ENCODE data around the gene ZNF814.
"Not testable (repeated sequence)": the region's sequence is repeated elsewhere in the genome, so short reads cannot be mapped to it uniquely, and the experiment has no call there.

ZNF814 gene

GRCh38 chr19:57830071-57830602 is 58.7 kb downstream of the ZNF814 start, which contains the start of gene ZNF587B:
ZNF587B (plus strand) TSS chr19:57830299; CDS start chr19:57830529, 230 bp downstream.
- Histone ChIP-seq H3K4me3 (ENCODE audit: severe bottlenecking) (peak within 1 kb of the TSS; percentile 33), H3K9me3 (ENCODE audit: severe bottlenecking) (no peaks in the 10 kb centered on the region), H3K4me1 (ENCODE audit: insufficient read depth, poor library complexity, severe bottlenecking) (peaks cover 3% of the 10 kb centered on the region), H3K27me3 (ENCODE audit: insufficient read depth, poor library complexity, severe bottlenecking) (no peaks in the 10 kb centered on the region), H3K27ac (ENCODE audit: poor library complexity, severe bottlenecking) (peak within 1 kb of the TSS; percentile 9), H3K36me3 (ENCODE audit: low read depth) (peaks cover 41% of the 10 kb centered on the region)
- DNase-seq (ENCODE audit: low spot score) = no peak
- TF ChIP-seq, protein P1, sequence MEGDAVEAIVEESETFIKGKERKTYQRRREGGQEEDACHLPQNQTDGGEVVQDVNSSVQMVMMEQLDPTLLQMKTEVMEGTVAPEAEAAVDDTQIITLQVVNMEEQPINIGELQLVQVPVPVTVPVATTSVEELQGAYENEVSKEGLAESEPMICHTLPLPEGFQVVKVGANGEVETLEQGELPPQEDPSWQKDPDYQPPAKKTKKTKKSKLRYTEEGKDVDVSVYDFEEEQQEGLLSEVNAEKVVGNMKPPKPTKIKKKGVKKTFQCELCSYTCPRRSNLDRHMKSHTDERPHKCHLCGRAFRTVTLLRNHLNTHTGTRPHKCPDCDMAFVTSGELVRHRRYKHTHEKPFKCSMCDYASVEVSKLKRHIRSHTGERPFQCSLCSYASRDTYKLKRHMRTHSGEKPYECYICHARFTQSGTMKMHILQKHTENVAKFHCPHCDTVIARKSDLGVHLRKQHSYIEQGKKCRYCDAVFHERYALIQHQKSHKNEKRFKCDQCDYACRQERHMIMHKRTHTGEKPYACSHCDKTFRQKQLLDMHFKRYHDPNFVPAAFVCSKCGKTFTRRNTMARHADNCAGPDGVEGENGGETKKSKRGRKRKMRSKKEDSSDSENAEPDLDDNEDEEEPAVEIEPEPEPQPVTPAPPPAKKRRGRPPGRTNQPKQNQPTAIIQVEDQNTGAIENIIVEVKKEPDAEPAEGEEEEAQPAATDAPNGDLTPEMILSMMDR (IDR thresholded peaks at IDR 0.05; ENCODE audit: poor library complexity, severe bottlenecking) = peak; percentile 25
- peak; percentile 80 for ATAC-seq (ENCODE audit: low read depth)

DNA sequence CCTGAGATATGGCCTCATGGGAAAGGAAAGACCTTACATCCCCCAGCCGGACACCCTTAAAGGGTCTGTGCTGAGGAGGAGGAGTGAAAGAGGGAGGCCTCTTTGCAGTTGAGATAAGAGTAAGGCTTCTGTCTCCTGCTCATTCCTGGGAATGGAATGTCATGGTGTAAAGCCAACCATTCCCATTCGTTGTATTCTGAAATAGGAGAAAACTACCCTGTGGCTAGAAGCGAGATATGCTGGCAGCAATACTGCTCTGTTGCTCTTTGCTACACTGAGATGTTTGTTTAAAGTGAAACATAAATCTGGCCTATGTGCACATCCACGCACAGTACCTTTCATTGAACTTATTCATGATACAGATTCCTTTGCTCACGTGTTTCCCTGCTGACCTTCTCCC is 59.5 kb downstream of the ZNF814 start:
- Histone ChIP-seq H3K27ac (ENCODE audit: poor library complexity, severe bottlenecking) (no peak overlapping the region), H3K27me3 (ENCODE audit: insufficient read depth, poor library complexity, severe bottlenecking) (no peaks in the 10 kb centered on the region), H3K4me3 (ENCODE audit: severe bottlenecking) (no peak overlapping the region), H3K4me1 (ENCODE audit: insufficient read depth, poor library complexity, severe bottlenecking) (peaks cover 3% of the 10 kb centered on the region), H3K36me3 (ENCODE audit: low read depth) (peaks cover 44% of the 10 kb centered on the region), H3K9me3 (ENCODE audit: severe bottlenecking) (no peaks in the 10 kb centered on the region)
- TF ChIP-seq, protein P1 (IDR thresholded peaks at IDR 0.05; ENCODE audit: poor library complexity, severe bottlenecking) = no peak
- no peak for ATAC-seq (ENCODE audit: low read depth)
- no peak for DNase-seq (ENCODE audit: low spot score)

- no peak overlapping the region for H3K27ac ChIP-seq (ENCODE audit: poor library complexity, severe bottlenecking)
- ATAC-seq (ENCODE audit: low read depth) (no peak), DNase-seq (ENCODE audit: low spot score) (no peak)
- peaks cover 3% of the 10 kb centered on the region for H3K4me1 ChIP-seq (ENCODE audit: insufficient read depth, poor library complexity, severe bottlenecking)
- no peaks in the 10 kb centered on the region for H3K9me3 ChIP-seq (ENCODE audit: severe bottlenecking)
- TF ChIP-seq, protein P1 (IDR thresholded peaks at IDR 0.05; ENCODE audit: poor library complexity, severe bottlenecking) = no peak
- H3K4me3 ChIP-seq (ENCODE audit: severe bottlenecking) = no peak overlapping the region
- H3K36me3 ChIP-seq (ENCODE audit: low read depth) = peaks cover 52% of the 10 kb centered on the region
- H3K27me3 ChIP-seq (ENCODE audit: insufficient read depth, poor library complexity, severe bottlenecking) = no peaks in the 10 kb centered on the region
Measured at GRCh38 chr19:57825511-57825910, 63.3 kb downstream of the ZNF814 start.

- peaks cover 43% of the 10 kb centered on the region for H3K36me3 ChIP-seq (ENCODE audit: low read depth)
- not testable (repeated sequence) for H3K4me3 ChIP-seq (ENCODE audit: severe bottlenecking); H3K4me1 ChIP-seq (ENCODE audit: insufficient read depth, poor library complexity, severe bottlenecking); H3K27me3 ChIP-seq (ENCODE audit: insufficient read depth, poor library complexity, severe bottlenecking); DNase-seq (ENCODE audit: low spot score); H3K9me3 ChIP-seq (ENCODE audit: severe bottlenecking); ATAC-seq (ENCODE audit: low read depth); H3K27ac ChIP-seq (ENCODE audit: poor library complexity, severe bottlenecking)
Measured at GRCh38 chr19:57823608-57824007, 65.2 kb downstream of the ZNF814 start.

- not testable (repeated sequence) for H3K27me3 ChIP-seq (ENCODE audit: insufficient read depth, poor library complexity, severe bottlenecking); H3K27ac ChIP-seq (ENCODE audit: poor library complexity, severe bottlenecking); H3K4me1 ChIP-seq (ENCODE audit: insufficient read depth, poor library complexity, severe bottlenecking); H3K4me3 ChIP-seq (ENCODE audit: severe bottlenecking); H3K9me3 ChIP-seq (ENCODE audit: severe bottlenecking); DNase-seq (ENCODE audit: low spot score); ATAC-seq (ENCODE audit: low read depth)
- peaks cover 43% of the 10 kb centered on the region for H3K36me3 ChIP-seq (ENCODE audit: low read depth)
Measured at GRCh38 chr19:57823155-57823554, 65.7 kb downstream of the ZNF814 start.

GRCh38 chr19:57821501-57821900 is 67.3 kb downstream of the ZNF814 start:
- not testable (repeated sequence) for H3K4me3 ChIP-seq (ENCODE audit: severe bottlenecking); H3K27ac ChIP-seq (ENCODE audit: poor library complexity, severe bottlenecking); H3K4me1 ChIP-seq (ENCODE audit: insufficient read depth, poor library complexity, severe bottlenecking); ATAC-seq (ENCODE audit: low read depth); H3K27me3 ChIP-seq (ENCODE audit: insufficient read depth, poor library complexity, severe bottlenecking); DNase-seq (ENCODE audit: low spot score); H3K9me3 ChIP-seq (ENCODE audit: severe bottlenecking)
- H3K36me3 ChIP-seq (ENCODE audit: low read depth) = peaks cover 30% of the 10 kb centered on the region

DNA sequence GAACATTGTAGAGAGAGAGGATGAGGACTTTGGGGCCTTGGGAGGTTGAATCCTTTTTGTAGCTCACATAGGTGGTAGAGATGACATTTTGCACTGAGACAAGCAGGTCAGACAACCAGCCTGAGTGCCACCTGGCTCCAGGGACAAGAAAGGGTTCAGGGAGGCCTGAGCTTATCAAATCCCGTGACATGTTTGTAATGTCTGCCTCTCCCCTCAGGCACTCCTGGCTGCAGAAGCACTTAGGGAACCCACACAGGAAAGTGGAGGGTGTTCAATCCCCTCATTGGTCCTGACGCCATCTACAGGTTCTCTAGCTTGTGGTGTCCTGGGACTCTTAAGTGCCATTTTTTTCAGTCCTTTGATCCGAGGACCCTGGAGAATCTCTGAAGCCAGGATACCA is 67.7 kb downstream of the ZNF814 start:
- H3K4me3 ChIP-seq (ENCODE audit: severe bottlenecking); DNase-seq (ENCODE audit: low spot score); H3K9me3 ChIP-seq (ENCODE audit: severe bottlenecking); H3K27me3 ChIP-seq (ENCODE audit: insufficient read depth, poor library complexity, severe bottlenecking); H3K4me1 ChIP-seq (ENCODE audit: insufficient read depth, poor library complexity, severe bottlenecking); ATAC-seq (ENCODE audit: low read depth); H3K27ac ChIP-seq (ENCODE audit: poor library complexity, severe bottlenecking): not testable (repeated sequence)
- peaks cover 26% of the 10 kb centered on the region for H3K36me3 ChIP-seq (ENCODE audit: low read depth)

Data from RWPE2 (cell line).